Activated CD4-positive, alpha-beta T cell treated with anti-CD3 and anti-CD28 coated beads, Interleukin-2, amount 10 ng/mL, durations not matched to agents 24 days and 14 days (primary cell): ENCODE measurements around the gene UBL4A. TPM values are rescaled to one million over a fixed set of nuclear protein-coding genes. Genes with fewer than 3 reads are reported as not detected.

Experiments used
- DNase-seq: peaks from one replicate; pipeline ENCODE4 v3.0.0; 2022
- H3K27ac Mint-ChIP-seq: one replicate; pipeline ENCODE4 v1.8.0; 2022; ENCODE audit warnings: mild to moderate bottlenecking, mixed read lengths
- H3K27me3 Mint-ChIP-seq: one replicate; pipeline ENCODE4 v1.8.0; 2022; ENCODE audit warnings: mixed read lengths
- H3K36me3 Mint-ChIP-seq: one replicate; pipeline ENCODE4 v1.8.0; 2022; ENCODE audit warnings: low read depth, mild to moderate bottlenecking, mixed read lengths
- H3K4me1 Mint-ChIP-seq: one replicate; pipeline ENCODE4 v1.8.0; 2021; ENCODE audit warnings: mixed read lengths
- H3K4me3 Mint-ChIP-seq: one replicate; pipeline ENCODE4 v1.8.0; 2022; ENCODE audit warnings: mild to moderate bottlenecking, moderate library complexity, mixed read lengths
- H3K9me3 Mint-ChIP-seq: one replicate; pipeline ENCODE4 v1.8.0; 2021; ENCODE audit warnings: mixed read lengths
- intact Hi-C: fragments of 100-400 bp; cut with micrococcal nuclease; formaldehyde crosslinking; loops from one replicate; pipeline ENCODE4 v1.15.1; 2023
- total RNA-seq: library from RNA; stranded (reverse); gene quantifications from 2 replicates; pipeline ENCODE4 v1.2.3, GENCODE V29; 2022

The UBL4A gene
- total RNA-seq, 1 donor from 2014 or later, result 54.8 TPM

GRCh38 chrX:154469880-154470279, 16.5 kb downstream of the UBL4A start:
- Mint-ChIP-seq H3K4me1 (no peaks in the 10 kb centered on the region), H3K27ac (no peak overlapping the region), H3K27me3 (no peaks in the 10 kb centered on the region), H3K4me3 (no peak overlapping the region), H3K9me3 (no peaks in the 10 kb centered on the region), H3K36me3 (peaks cover 7% of the 10 kb centered on the region)
- DNase-seq, result no peak
- intact Hi-C loops, result no loop called here

GRCh38 chrX:154469114-154469513, 17.3 kb downstream of the UBL4A start:
- intact Hi-C loops, result no loop called here
- DNase-seq, result no peak
- no peaks in the 10 kb centered on the region for H3K27me3 Mint-ChIP-seq
- no peaks in the 10 kb centered on the region for H3K4me1 Mint-ChIP-seq
- H3K36me3 Mint-ChIP-seq, result peaks cover 7% of the 10 kb centered on the region
- no peaks in the 10 kb centered on the region for H3K9me3 Mint-ChIP-seq
- H3K4me3 Mint-ChIP-seq, result no peak overlapping the region
- H3K27ac Mint-ChIP-seq, result no peak overlapping the region

- H3K36me3 Mint-ChIP-seq, result peaks cover 5% of the 10 kb centered on the region
- H3K4me1 Mint-ChIP-seq, result no peaks in the 10 kb centered on the region
- no peak overlapping the region for H3K27ac Mint-ChIP-seq
- no peak overlapping the region for H3K4me3 Mint-ChIP-seq
- H3K27me3 Mint-ChIP-seq, result no peaks in the 10 kb centered on the region
- intact Hi-C loops, result no loop called here
- DNase-seq, result no peak
- no peaks in the 10 kb centered on the region for H3K9me3 Mint-ChIP-seq
Observed at GRCh38 chrX:154468217-154468616, 18.2 kb downstream of the UBL4A start.

GRCh38 chrX:154467556-154467955, 18.9 kb downstream of the UBL4A start:
- no peak overlapping the region for H3K4me3 Mint-ChIP-seq
- H3K4me1 Mint-ChIP-seq, result no peaks in the 10 kb centered on the region
- no peak for DNase-seq
- intact Hi-C loops, result no loop called here
- H3K27ac Mint-ChIP-seq, result no peak overlapping the region
- no peaks in the 10 kb centered on the region for H3K9me3 Mint-ChIP-seq
- no peaks in the 10 kb centered on the region for H3K27me3 Mint-ChIP-seq
- peaks cover 3% of the 10 kb centered on the region for H3K36me3 Mint-ChIP-seq

GRCh38 chrX:154466907-154467306, 19.5 kb downstream of the UBL4A start:
- no peaks in the 10 kb centered on the region for H3K4me1 Mint-ChIP-seq
- no peaks in the 10 kb centered on the region for H3K27me3 Mint-ChIP-seq
- no peak for DNase-seq
- no peaks in the 10 kb centered on the region for H3K9me3 Mint-ChIP-seq
- no peak overlapping the region for H3K4me3 Mint-ChIP-seq
- H3K27ac Mint-ChIP-seq, result no peak overlapping the region
- intact Hi-C loops, result no loop called here
- H3K36me3 Mint-ChIP-seq, result peaks cover 4% of the 10 kb centered on the region

GRCh38 chrX:154466036-154466435, 20.4 kb downstream of the UBL4A start:
- intact Hi-C loops, result no loop called here
- H3K4me1 Mint-ChIP-seq, result no peaks in the 10 kb centered on the region

GRCh38 chrX:154465601-154466000, 20.8 kb downstream of the UBL4A start:
- Mint-ChIP-seq H3K4me1 (no peaks in the 10 kb centered on the region), H3K36me3 (peaks cover 8% of the 10 kb centered on the region), H3K27ac (no peak overlapping the region), H3K4me3 (no peak overlapping the region), H3K9me3 (no peaks in the 10 kb centered on the region), H3K27me3 (no peaks in the 10 kb centered on the region)
- DNase-seq, result no peak
- intact Hi-C loops, result no loop called here

More at GRCh38 chrX:154466036-154466435, 20.4 kb downstream of the UBL4A start:
- no peak for DNase-seq
- Mint-ChIP-seq H3K36me3 (peaks cover 7% of the 10 kb centered on the region), H3K9me3 (no peaks in the 10 kb centered on the region), H3K4me3 (no peak overlapping the region), H3K27me3 (no peaks in the 10 kb centered on the region), H3K27ac (no peak overlapping the region)

GRCh38 chrX:154464806-154465365, 21.5 kb downstream of the UBL4A start:
- Mint-ChIP-seq H3K27ac (no peak overlapping the region), H3K36me3 (peaks cover 8% of the 10 kb centered on the region), H3K4me1 (no peaks in the 10 kb centered on the region), H3K4me3 (no peak overlapping the region), H3K27me3 (no peaks in the 10 kb centered on the region), H3K9me3 (no peaks in the 10 kb centered on the region)
- DNase-seq, result no peak
- intact Hi-C loops, result no loop called here

- Mint-ChIP-seq H3K9me3 (no peaks in the 10 kb centered on the region), H3K4me3 (no peak overlapping the region), H3K27me3 (no peaks in the 10 kb centered on the region), H3K36me3 (peaks cover 8% of the 10 kb centered on the region), H3K27ac (no peak overlapping the region), H3K4me1 (peaks cover 2% of the 10 kb centered on the region)
- DNase-seq, result no peak
- intact Hi-C loops, result no loop called here
Observed at GRCh38 chrX:154463611-154464220, 22.7 kb downstream of the UBL4A start.

- intact Hi-C loops, result no loop called here
- Mint-ChIP-seq H3K9me3 (no peaks in the 10 kb centered on the region), H3K4me3 (no peak overlapping the region), H3K27me3 (no peaks in the 10 kb centered on the region), H3K36me3 (peaks cover 8% of the 10 kb centered on the region), H3K27ac (no peak overlapping the region), H3K4me1 (peaks cover 3% of the 10 kb centered on the region)
- no peak for DNase-seq
Observed at GRCh38 chrX:154462396-154462795, 24.0 kb downstream of the UBL4A start.

GRCh38 chrX:154460326-154460725, 26.1 kb downstream of the UBL4A start:
- H3K4me3 Mint-ChIP-seq, result peak overlapping the region; percentile 49
- peaks cover 6% of the 10 kb centered on the region for H3K4me1 Mint-ChIP-seq
- H3K27ac Mint-ChIP-seq, result no peak overlapping the region
- no peak for DNase-seq
- no peaks in the 10 kb centered on the region for H3K27me3 Mint-ChIP-seq
- peaks cover 8% of the 10 kb centered on the region for H3K36me3 Mint-ChIP-seq
- no peaks in the 10 kb centered on the region for H3K9me3 Mint-ChIP-seq
- intact Hi-C loops, result no loop called here

- no peaks in the 10 kb centered on the region for H3K9me3 Mint-ChIP-seq
- intact Hi-C loops, result loop anchor here (1.0 kb wide), 1 partner anchor 16 kb away; the partner anchor contains the start of gene FAM50A
- no peak for DNase-seq
Observed at GRCh38 chrX:154459832-154460231, 26.6 kb downstream of the UBL4A start.

GRCh38 chrX:154458954-154459778, 27.2 kb downstream of the UBL4A start:
- Mint-ChIP-seq H3K27me3 (no peaks in the 10 kb centered on the region), H3K36me3 (peaks cover 14% of the 10 kb centered on the region), H3K27ac (peak overlapping the region; percentile 58), H3K4me1 (peaks cover 6% of the 10 kb centered on the region), H3K9me3 (no peaks in the 10 kb centered on the region), H3K4me3 (peak overlapping the region; percentile 84)
- intact Hi-C loops, result loop anchor here (1.0 kb wide), 2 partner anchors 15 to 20 kb away; partner anchors contain the start of genes FAM50A and LAGE3
- peak; percentile 63 for DNase-seq

More at GRCh38 chrX:154459832-154460231, 26.6 kb downstream of the UBL4A start:
- H3K4me3 Mint-ChIP-seq, result peak overlapping the region; percentile 49
- peaks cover 8% of the 10 kb centered on the region for H3K36me3 Mint-ChIP-seq
- H3K4me1 Mint-ChIP-seq, result peaks cover 6% of the 10 kb centered on the region
- H3K27ac Mint-ChIP-seq, result no peak overlapping the region
- H3K27me3 Mint-ChIP-seq, result no peaks in the 10 kb centered on the region
